HL-60 (cell line): ENCODE measurements around the gene MRPS14.

Experiments
- DNase-seq, 2 experiments: peaks; one replicate each; pipeline ENCODE4 v3.0.0-alpha.2; 2010 to 2020; ENCODE audit warnings: low read depth in 1 of 2, low spot score in 1 of 2
- H3K27ac ChIP-seq: fragments of 250-450 bp; sonication (Bioruptor Pico); replicated peaks from 2 replicates; pipeline ENCODE4 v1.5.1; 2020; ENCODE audit warnings: mild to moderate bottlenecking, moderate library complexity
- H3K27me3 ChIP-seq: fragments of 250-450 bp; sonication (Bioruptor Pico); 2 replicates; pipeline ENCODE4 v1.5.1; 2021; ENCODE audit warnings: mild to moderate bottlenecking, moderate library complexity; ENCODE audit not compliant: insufficient read depth, poor library complexity, severe bottlenecking
- H3K4me3 ChIP-seq: replicated peaks from 2 replicates; pipeline ENCODE4 v1.5.1; 2011; ENCODE audit warnings: mild to moderate bottlenecking, control low read depth, low read length; ENCODE audit not compliant: insufficient read depth
- CTCF ChIP-seq: IDR thresholded peaks from one replicate; pipeline ENCODE4 v1.5.1; 2011; ENCODE audit warnings: low read length, control low read depth, inconsistent platforms; ENCODE audit not compliant: insufficient read depth
- GABPA ChIP-seq: IDR thresholded peaks from 2 replicates; pipeline ENCODE4 v1.6.1; 2012; ENCODE audit warnings: low read depth
- POLR2AphosphoS5 ChIP-seq: IDR thresholded peaks from 2 replicates; pipeline ENCODE4 v1.6.1; 2012; ENCODE audit warnings: low read depth
- REST ChIP-seq: IDR thresholded peaks from 2 replicates; pipeline ENCODE4 v1.6.1; 2012; ENCODE audit warnings: low read depth; ENCODE audit not compliant: insufficient replicate concordance
- SPI1 ChIP-seq: IDR thresholded peaks from 2 replicates; pipeline ENCODE4 v1.6.1; 2012; ENCODE audit warnings: low read depth, mild to moderate bottlenecking, borderline replicate concordance

MRPS14 gene

GRCh38 chr1:174968750-174969244 is 54.4 kb downstream of the MRPS14 start:
- DNase-seq: peak in 1 of 2 experiments; percentile 21
- TF ChIP-seq CTCF: no peak
- TF ChIP-seq SPI1: no peak
- peak overlapping the region; percentile 61 for H3K27ac ChIP-seq
- no peaks in the 10 kb centered on the region for H3K27me3 ChIP-seq
- no peak overlapping the region for H3K4me3 ChIP-seq

- no peak for DNase-seq
- Histone ChIP-seq H3K27ac (peak overlapping the region; percentile 61), H3K4me3 (no peak overlapping the region), H3K27me3 (no peaks in the 10 kb centered on the region)
- TF ChIP-seq GABPA: no peak
- TF ChIP-seq REST: no peak
- TF ChIP-seq CTCF: no peak
- no peak for TF ChIP-seq SPI1
- no peak for TF ChIP-seq POLR2AphosphoS5
Observed at GRCh38 chr1:174967845-174968705, 55.1 kb downstream of the MRPS14 start.

GRCh38 chr1:174966008-174966572 is 57.1 kb downstream of the MRPS14 start:
- no peak overlapping the region for H3K4me3 ChIP-seq
- no peak for DNase-seq
- H3K27ac ChIP-seq: peak overlapping the region; percentile 58
- no peaks in the 10 kb centered on the region for H3K27me3 ChIP-seq
- TF ChIP-seq CTCF (no peak), GABPA (no peak), REST (no peak)
